ENCODE data around the gene EML6. TPM values are rescaled to one million over a fixed set of nuclear protein-coding genes. Genes with fewer than 3 reads are reported as not detected.

The EML6 gene
- total and polyA plus RNA-seq, 4 donors = 0.95 to 2.7 (median 2.6) TPM; not detected in 1

DNA sequence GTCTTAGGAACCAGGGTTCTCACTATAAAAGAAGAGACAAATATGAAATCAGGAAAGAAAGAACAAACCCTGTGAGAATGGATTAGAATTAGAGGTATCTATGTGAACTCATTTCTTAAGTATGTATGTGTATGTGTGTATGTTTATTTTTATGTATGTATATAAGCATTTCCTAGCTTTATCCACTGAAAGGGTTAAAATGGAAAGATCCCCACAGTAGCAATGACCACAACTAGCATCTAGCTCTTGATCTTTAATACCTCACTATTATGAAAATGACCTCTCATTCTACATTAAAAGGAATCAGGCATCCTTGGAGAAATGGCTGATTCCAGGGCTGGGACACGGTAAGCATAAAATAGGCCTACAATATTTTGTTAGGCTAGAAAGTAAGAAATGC lies 295.2 kb downstream of the EML6 start:
- H3K4me1 ChIP-seq (ENCODE audit: control insufficient read depth in 1 of 2, insufficient read depth in 2 of 2, low read length in 2 of 2) = peaks cover 2 to 12% of the 10 kb centered on the region in 2 donors

GRCh38 chr2:55019526-55020258 lies 296.2 kb downstream of the EML6 start:
- Histone ChIP-seq H3K27me3 (ENCODE audit: control insufficient read depth in 1 of 2, insufficient read depth in 2 of 2, low read length in 1 of 2) (no peaks in the 10 kb centered on the region), H3K4me1 (ENCODE audit: control insufficient read depth in 1 of 2, insufficient read depth in 2 of 2, low read length in 2 of 2) (peaks cover 2 to 17% of the 10 kb centered on the region in 2 donors), H3K4me3 (ENCODE audit: low read length in 2 of 2) (no peak overlapping the region), H3K36me3 (ENCODE audit: control insufficient read depth in 1 of 2, insufficient read depth in 2 of 2, low read length in 1 of 2) (no peaks in the 10 kb centered on the region), H3K27ac (ENCODE audit: low read depth in 1 of 2, low read length in 2 of 2) (no peak overlapping the region), H3K9me3 (ENCODE audit: control insufficient read depth, low read length) (no peaks in the 10 kb centered on the region)
- WGBS, 2 donors = 78 to 93% methylated on average over 5 of the region's 5 CpGs
- no peak for ATAC-seq (ENCODE audit: low FRiP score)
- DNase-seq = no peak
- intact Hi-C loops (cut with DNase I) = loop anchor here (5.0 to 10.0 kb wide), 3 partner anchors 42 to 145 kb away; no protein-coding TSS in a partner anchor

More for the DNA sequence above, 295.2 kb downstream of the EML6 start:
- no peaks in the 10 kb centered on the region for H3K36me3 ChIP-seq (ENCODE audit: control insufficient read depth in 1 of 2, insufficient read depth in 2 of 2, low read length in 1 of 2)
- H3K9me3 ChIP-seq (ENCODE audit: control insufficient read depth, low read length) = no peaks in the 10 kb centered on the region
- H3K27me3 ChIP-seq (ENCODE audit: control insufficient read depth in 1 of 2, insufficient read depth in 2 of 2, low read length in 1 of 2) = no peaks in the 10 kb centered on the region
- DNase-seq (no peak), ATAC-seq (ENCODE audit: low FRiP score) (no peak)
- 65 to 76% methylated on average over 1 of the region's 1 CpG for WGBS, 2 donors
- no peak overlapping the region for H3K27ac ChIP-seq (ENCODE audit: low read depth in 1 of 2, low read length in 2 of 2)
- no peak overlapping the region for H3K4me3 ChIP-seq (ENCODE audit: low read length in 2 of 2)
- intact Hi-C loops (cut with DNase I) = loop anchor here (5.0 to 10.0 kb wide), 3 partner anchors 41 to 146 kb away; no protein-coding TSS in a partner anchor

All from aorta (tissue), 5 donors.